Measurements from ENCODE around the gene RHBDD2. TPM values are rescaled to one million over a fixed set of nuclear protein-coding genes. Genes with fewer than 3 reads are reported as not detected.

The RHBDD2 gene
- total and polyA plus RNA-seq, 9 of the 15 experiments (the other 6 are each of a cell fraction or from before 2014, with no cell fraction given), result 3.3 to 36.7 (median 17.9) TPM

DNA sequence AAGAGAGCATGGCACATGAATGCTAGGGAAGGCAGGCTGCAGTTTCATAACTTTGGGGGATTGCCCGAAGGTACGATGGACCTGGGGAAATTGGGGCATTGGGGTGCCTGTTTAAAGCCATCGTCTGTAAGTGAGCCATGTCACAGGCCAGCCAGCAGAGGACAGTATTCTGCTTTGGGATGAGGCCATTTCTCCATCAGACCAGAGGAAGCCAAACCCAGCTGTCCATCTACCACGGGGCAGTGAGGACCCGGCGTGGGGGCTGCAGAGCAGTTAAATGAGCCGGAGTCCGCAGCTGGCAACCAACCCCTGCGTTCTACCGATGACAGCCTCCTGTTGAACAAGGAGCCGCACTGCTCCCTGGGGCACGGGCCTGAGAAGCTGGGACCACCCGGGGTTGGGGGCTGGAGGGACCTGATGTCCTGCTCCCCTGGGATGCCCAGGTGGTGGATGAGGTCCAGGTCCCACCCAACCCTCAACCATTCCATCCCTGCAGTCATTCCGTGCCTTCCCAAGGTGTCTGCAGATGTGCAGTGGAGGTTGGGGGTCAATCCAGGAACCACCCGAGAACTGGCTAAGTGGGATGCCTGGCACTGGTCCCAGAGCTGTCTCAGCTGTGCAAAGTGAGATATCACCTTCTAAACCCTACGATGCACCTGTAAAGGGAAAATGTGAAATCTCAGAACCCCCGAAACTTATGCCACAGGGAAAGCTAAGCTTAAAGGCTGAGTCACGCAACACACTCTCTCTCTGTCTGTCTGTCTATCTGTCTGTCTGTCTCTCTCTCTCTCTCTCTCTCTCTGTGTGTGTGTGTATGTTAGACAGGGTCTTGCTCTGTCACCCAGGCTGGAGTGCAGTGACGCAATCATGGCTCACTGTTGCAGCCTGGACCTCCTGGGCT, 12.1 kb upstream of the RHBDD2 start (continued):
- peak; percentile 90 for TF ChIP-seq SMARCA4 (IDR thresholded peaks at IDR 0.05)
- no peak for TF ChIP-seq ETV1 (tag; conservative IDR thresholded peaks at IDR 0.05; ENCODE audit: low read depth)
- TF ChIP-seq EP400 (IDR thresholded peaks at IDR 0.05), result peak; percentile 87
- no peak for TF ChIP-seq ZNF146 (CRISPR knock-in tag; IDR thresholded peaks at IDR 0.05; ENCODE audit: unreplicated experiment)
- TF ChIP-seq RBBP5 (IDR thresholded peaks at IDR 0.05; ENCODE audit: borderline replicate concordance, insufficient read depth, low read length, poor library complexity, severe bottlenecking), result no peak
- TF ChIP-seq ZFPM2 (CRISPR knock-in tag; IDR thresholded peaks at IDR 0.05), result no peak
- TF ChIP-seq DEAF1 (CRISPR knock-in tag; IDR thresholded peaks at IDR 0.05), result peak; percentile 98
- no peak for TF ChIP-seq ZNF778 (CRISPR knock-in tag; IDR thresholded peaks at IDR 0.05)
- TF ChIP-seq EHMT2 (IDR thresholded peaks at IDR 0.05), result peak; percentile 85
- no peak for TF ChIP-seq CHD7 (IDR thresholded peaks at IDR 0.05; ENCODE audit: low read depth, low read length)
- TF ChIP-seq NR4A1 (CRISPR knock-in tag; IDR thresholded peaks at IDR 0.05), result peak; percentile 44; the same call in 1 of the 2 replicates
- no peak for TF ChIP-seq NR4A1 (tag; IDR thresholded peaks at IDR 0.05)
- peak; percentile 79 for TF ChIP-seq JUND (IDR thresholded peaks at IDR 0.05; ENCODE audit: borderline replicate concordance, low read depth, low read length)
- peak; percentile 59; the same call in 1 of the 3 replicates for TF ChIP-seq JUND (tag; IDR thresholded peaks at IDR 0.05; ENCODE audit: borderline replicate concordance, low read depth, low read length)

Measured in K562 (cell line).